Retinal pigment epithelial cell (primary cell): ENCODE measurements around the gene ZNF521.
"Not testable (repeated sequence)": the region's sequence is repeated elsewhere in the genome, so short reads cannot be mapped to it uniquely, and the experiment has no call there.

ENCODE experiments used
- DNase-seq: peaks from one replicate; pipeline ENCODE4 v3.0.0-alpha.2; 2010; ENCODE audit warnings: low read depth
- H3K4me3 ChIP-seq: 2 replicates; pipeline ENCODE4 v1.5.1; 2011; ENCODE audit warnings: mild to moderate bottlenecking, low read length, control low read depth, moderate library complexity
- TF ChIP-seq, protein P1 (sequence below): conservative IDR thresholded peaks from 2 replicates; pipeline ENCODE4 v1.5.1; 2011; ENCODE audit warnings: low read depth, low read length, control low read depth, inconsistent platforms

Gene ZNF521

DNA sequence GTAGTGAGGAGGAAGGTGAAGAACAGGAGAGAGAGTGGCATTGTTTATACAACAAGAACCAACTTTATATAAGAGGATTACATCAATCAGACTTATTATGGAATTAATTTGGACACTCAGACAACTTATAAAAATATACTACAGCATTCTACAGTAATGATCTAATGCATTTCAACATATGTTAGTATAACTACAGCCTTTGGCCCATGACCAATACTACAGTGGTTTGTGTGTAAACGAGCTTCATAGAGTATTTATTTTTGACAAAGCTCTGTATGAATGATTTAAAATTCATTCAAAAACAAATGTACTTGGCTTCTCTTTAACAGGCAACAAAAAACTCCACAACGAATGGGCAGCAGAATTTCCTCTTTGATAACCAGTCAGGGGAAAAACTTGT lies 72.8 kb downstream of the ZNF521 start:
- no peak for DNase-seq
- H3K4me3 ChIP-seq = no peak overlapping the region
- TF ChIP-seq, protein P1, sequence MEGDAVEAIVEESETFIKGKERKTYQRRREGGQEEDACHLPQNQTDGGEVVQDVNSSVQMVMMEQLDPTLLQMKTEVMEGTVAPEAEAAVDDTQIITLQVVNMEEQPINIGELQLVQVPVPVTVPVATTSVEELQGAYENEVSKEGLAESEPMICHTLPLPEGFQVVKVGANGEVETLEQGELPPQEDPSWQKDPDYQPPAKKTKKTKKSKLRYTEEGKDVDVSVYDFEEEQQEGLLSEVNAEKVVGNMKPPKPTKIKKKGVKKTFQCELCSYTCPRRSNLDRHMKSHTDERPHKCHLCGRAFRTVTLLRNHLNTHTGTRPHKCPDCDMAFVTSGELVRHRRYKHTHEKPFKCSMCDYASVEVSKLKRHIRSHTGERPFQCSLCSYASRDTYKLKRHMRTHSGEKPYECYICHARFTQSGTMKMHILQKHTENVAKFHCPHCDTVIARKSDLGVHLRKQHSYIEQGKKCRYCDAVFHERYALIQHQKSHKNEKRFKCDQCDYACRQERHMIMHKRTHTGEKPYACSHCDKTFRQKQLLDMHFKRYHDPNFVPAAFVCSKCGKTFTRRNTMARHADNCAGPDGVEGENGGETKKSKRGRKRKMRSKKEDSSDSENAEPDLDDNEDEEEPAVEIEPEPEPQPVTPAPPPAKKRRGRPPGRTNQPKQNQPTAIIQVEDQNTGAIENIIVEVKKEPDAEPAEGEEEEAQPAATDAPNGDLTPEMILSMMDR = no peak

DNA sequence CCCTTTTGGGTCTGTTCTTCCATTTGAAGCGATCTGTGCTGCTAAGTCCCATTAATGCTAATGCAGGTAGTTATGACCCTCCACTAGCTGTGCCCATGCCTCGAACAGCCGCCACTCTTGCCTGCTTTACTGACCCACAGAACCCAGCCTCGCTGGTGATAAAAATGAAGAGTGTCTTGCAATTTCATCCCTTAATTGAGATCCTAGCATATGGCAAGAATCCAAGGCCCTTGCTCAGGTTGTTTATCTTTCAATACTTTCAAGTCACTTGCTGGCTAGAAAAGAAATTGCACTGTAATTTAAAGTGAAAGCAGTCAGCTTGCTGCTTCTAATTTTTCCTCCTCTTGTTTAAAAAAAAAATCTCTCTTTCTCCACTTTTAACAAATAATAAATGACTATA lies 73.6 kb downstream of the ZNF521 start:
- no peak overlapping the region for H3K4me3 ChIP-seq
- DNase-seq = no peak
- TF ChIP-seq, protein P1 = no peak

DNA sequence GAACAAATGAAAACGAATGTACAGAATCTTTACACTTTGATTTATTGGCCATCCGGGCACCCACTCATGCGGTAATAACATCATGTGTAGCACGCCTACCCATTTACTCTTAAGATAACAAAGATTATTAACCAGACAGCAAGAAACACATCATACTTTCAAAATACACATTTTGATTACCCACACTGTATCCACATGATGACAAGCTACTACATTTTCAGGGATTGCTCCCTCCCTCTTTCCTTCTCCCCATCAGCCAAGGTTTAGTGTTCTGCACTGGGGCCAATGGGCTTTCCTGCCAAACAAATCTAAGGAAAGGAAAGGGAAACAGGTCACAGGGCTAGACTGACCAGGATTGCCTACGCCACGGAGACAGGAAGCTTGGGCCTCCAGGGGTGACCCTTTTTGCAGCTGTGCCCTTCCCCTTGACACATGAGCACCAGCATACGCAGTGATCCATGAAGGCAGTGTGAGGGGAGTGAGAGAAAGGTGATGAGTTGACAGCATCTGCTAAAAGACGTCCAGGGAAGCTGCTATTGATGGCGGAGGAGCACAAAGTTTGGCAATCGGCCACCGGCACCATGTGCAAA lies 76.5 kb downstream of the ZNF521 start:
- TF ChIP-seq, protein P1 = no peak

DNA sequence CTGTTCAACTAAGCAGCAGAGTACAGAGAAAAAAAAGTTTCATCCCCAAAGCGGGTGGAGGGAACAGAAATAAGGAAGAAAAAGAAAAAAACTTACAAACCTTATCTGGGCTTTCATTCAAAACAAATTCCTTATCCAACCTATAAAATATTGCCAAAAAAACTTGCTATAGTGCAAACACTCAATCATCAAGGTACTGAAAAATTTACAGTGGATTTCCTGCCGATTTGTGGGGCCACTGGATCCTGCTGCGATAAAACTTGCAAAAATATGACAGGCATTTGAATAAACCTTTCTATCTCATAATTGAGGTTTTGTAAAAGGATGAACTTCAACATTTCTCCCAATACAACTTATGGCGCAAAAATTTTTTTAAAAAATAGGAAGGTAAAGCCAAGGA lies 77.0 kb downstream of the ZNF521 start:
- TF ChIP-seq, protein P1 = no peak
- DNase-seq = no peak
- H3K4me3 ChIP-seq = no peak overlapping the region

More for the DNA sequence above, 76.5 kb downstream of the ZNF521 start:
- no peak overlapping the region for H3K4me3 ChIP-seq
- no peak for DNase-seq

DNA sequence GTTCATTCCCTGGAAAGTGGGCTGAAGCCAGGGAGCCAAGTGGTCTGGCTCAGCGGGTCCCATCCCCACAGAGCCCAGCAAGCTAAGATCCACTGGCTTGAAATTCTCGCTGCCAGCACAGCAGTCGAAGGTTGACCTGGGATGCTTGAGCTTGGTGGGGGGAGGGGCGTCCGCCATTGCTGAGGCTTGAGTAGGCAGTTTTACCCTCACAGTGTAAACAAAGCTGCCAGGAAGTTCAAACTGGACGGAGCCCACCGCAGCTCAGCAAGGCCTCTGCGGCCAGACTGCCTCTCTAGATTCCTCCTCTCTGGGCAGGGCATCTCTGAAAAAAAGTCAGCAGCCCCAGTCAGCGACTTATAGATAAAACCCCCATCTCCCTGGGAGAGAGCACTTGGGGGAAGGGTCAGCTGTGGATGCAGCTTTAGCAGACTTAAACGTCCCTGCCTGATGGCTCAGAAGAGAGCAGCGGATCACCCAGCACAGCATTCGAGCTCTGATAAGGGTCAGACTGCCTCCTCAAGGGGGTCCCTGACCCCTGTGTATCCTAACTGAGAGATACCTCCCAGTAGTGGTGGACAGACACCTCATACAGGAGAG lies 84.9 kb downstream of the ZNF521 start:
- not testable (repeated sequence) for DNase-seq, H3K4me3 ChIP-seq

DNA sequence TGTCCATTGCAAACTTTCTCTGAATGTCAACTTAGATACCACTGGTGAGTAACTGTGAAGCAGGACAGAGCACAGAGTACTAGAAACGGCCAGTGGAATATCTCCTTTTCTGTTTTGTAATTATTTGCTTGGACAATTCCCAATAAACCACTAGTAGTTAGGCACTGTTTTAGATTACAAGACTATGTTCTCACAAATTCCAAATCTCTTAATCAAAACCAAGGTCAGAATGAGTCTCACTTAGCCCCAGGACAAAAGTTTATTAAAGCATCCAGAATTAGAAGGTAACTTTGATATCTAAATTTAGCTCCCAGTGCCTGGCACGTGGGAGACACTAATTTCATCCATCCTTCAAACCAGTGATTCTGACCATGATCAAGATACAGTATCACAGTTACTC lies 89.0 kb downstream of the ZNF521 start:
- TF ChIP-seq, protein P1 = no peak
- no peak overlapping the region for H3K4me3 ChIP-seq
- no peak for DNase-seq

DNA sequence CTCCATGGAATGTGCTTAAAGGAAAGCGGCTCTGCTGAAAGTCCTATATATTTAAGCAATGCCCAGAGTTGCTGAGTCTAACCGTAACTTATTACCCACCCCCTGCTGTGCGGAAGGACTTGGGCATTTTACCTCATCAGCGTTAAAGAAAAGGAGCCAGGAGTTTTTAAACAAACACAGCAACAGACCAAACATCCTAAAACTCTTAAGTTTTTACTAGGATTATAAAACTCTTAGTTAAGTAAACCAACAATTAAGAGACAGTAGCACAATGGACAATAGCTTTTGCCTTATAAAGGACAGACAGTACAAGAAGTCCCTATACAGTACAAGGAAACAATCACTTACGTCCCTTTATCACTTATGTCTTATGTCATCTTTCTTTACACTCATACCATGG lies 90.2 kb downstream of the ZNF521 start:
- TF ChIP-seq, protein P1 = no peak

More for the DNA sequence above, 90.2 kb downstream of the ZNF521 start:
- no peak overlapping the region for H3K4me3 ChIP-seq
- no peak for DNase-seq
